Activated naive CD4-positive, alpha-beta T cell treated with anti-CD3 and anti-CD28 coated beads, Interleukin-2, amount 50 U/mL, for 24 hours (primary cell): Measurements from ENCODE around the gene KRTAP10-10.
"Not testable (repeated sequence)": the region's sequence is repeated elsewhere in the genome, so short reads cannot be mapped to it uniquely, and the experiment has no call there.

Source experiments
- H3K27ac Mint-ChIP-seq: one replicate; pipeline ENCODE4 v1.8.0; 2021; ENCODE audit warnings: mild to moderate bottlenecking, mixed read lengths
- H3K27me3 Mint-ChIP-seq: one replicate; pipeline ENCODE4 v1.8.0; 2021; ENCODE audit warnings: mixed read lengths
- H3K36me3 Mint-ChIP-seq: one replicate; pipeline ENCODE4 v1.8.0; 2021; ENCODE audit warnings: mixed read lengths
- H3K4me1 Mint-ChIP-seq: one replicate; pipeline ENCODE4 v1.8.0; 2021; ENCODE audit warnings: mixed read lengths
- H3K4me3 Mint-ChIP-seq: one replicate; pipeline ENCODE4 v1.8.0; 2021; ENCODE audit warnings: mild to moderate bottlenecking, mixed read lengths
- H3K9me3 Mint-ChIP-seq: one replicate; pipeline ENCODE4 v1.8.0; 2021; ENCODE audit warnings: mixed read lengths

The KRTAP10-10 gene, protein sequence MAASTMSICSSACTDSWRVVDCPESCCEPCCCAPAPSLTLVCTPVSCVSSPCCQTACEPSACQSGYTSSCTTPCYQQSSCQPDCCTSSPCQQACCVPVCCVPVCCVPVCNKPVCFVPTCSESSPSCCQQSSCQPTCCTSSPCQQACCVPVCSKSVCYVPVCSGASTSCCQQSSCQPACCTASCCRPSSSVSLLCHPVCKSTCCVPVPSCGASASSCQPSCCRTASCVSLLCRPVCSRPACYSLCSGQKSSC

GRCh38 chr21:44637018-44637850 is at the start of gene KRTAP10-10:
KRTAP10-10 (plus strand) TSS chr21:44637356; CDS start chr21:44637418, 62 bp downstream.
- Mint-ChIP-seq H3K27me3 (no peaks in the 10 kb centered on the region), H3K27ac (peak within 1 kb of the TSS; percentile 76), H3K36me3 (peaks cover 5% of the 10 kb centered on the region)

GRCh38 chr21:44589094-44589493 is 48.1 kb upstream of the KRTAP10-10 start:
- no peaks in the 10 kb centered on the region for H3K9me3 Mint-ChIP-seq
- no peaks in the 10 kb centered on the region for H3K27me3 Mint-ChIP-seq
- H3K4me3 Mint-ChIP-seq = no peak overlapping the region
- H3K36me3 Mint-ChIP-seq = no peaks in the 10 kb centered on the region
- H3K27ac Mint-ChIP-seq = no peak overlapping the region
- peaks cover 11% of the 10 kb centered on the region for H3K4me1 Mint-ChIP-seq

More at GRCh38 chr21:44637018-44637850, at the start of gene KRTAP10-10:
- Mint-ChIP-seq H3K4me3 (no peak within 1 kb of the TSS), H3K4me1 (no peaks in the 10 kb centered on the region), H3K9me3 (peaks cover 29% of the 10 kb centered on the region)

- no peak overlapping the region for H3K4me3 Mint-ChIP-seq
- H3K27me3 Mint-ChIP-seq = no peaks in the 10 kb centered on the region
- H3K27ac Mint-ChIP-seq = no peak overlapping the region
- peaks cover 6% of the 10 kb centered on the region for H3K4me1 Mint-ChIP-seq
- no peaks in the 10 kb centered on the region for H3K36me3 Mint-ChIP-seq
- no peaks in the 10 kb centered on the region for H3K9me3 Mint-ChIP-seq
Measured at GRCh38 chr21:44589586-44590305, 47.4 kb upstream of the KRTAP10-10 start.

DNA sequence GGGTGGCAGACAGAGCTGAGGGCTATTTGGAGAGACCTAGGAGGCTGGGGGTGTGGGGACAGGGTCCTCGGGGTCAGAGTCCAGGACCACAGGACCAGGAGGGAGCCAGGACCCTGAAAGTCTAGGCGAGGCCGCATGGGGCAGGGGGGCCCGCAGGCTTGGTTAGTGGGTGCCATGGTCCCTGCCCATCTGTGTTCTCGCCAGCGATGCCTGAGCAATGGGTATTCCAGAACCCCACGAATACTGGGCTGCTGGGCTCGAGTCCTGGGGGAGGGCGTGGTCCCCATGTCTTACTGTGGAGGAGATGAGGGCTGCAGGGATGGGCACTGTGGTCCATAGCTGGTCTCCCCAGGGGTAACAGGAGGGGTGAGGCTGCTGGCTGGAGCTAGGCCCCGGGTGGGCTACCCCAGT is 46.8 kb upstream of the KRTAP10-10 start:
- Mint-ChIP-seq H3K9me3 (no peaks in the 10 kb centered on the region), H3K4me3 (no peak overlapping the region), H3K4me1 (peaks cover 7% of the 10 kb centered on the region), H3K36me3 (no peaks in the 10 kb centered on the region), H3K27ac (no peak overlapping the region), H3K27me3 (no peaks in the 10 kb centered on the region)

- not testable (repeated sequence) for H3K4me3 Mint-ChIP-seq, H3K27me3 Mint-ChIP-seq, H3K9me3 Mint-ChIP-seq, H3K36me3 Mint-ChIP-seq, H3K4me1 Mint-ChIP-seq, H3K27ac Mint-ChIP-seq
Measured at GRCh38 chr21:44590897-44591800, 46.0 kb upstream of the KRTAP10-10 start.

GRCh38 chr21:44591801-44592130 is 45.4 kb upstream of the KRTAP10-10 start:
- not testable (repeated sequence) for H3K27ac Mint-ChIP-seq, H3K27me3 Mint-ChIP-seq, H3K4me3 Mint-ChIP-seq, H3K36me3 Mint-ChIP-seq, H3K9me3 Mint-ChIP-seq, H3K4me1 Mint-ChIP-seq

GRCh38 chr21:44592446-44593311 is 44.5 kb upstream of the KRTAP10-10 start, which contains the start of gene KRTAP10-6:
KRTAP10-6 (minus strand) TSS chr21:44592505; CDS start chr21:44592484, 21 bp downstream.
- H3K9me3 Mint-ChIP-seq = no peaks in the 10 kb centered on the region
- peaks cover 3% of the 10 kb centered on the region for H3K4me1 Mint-ChIP-seq
- no peaks in the 10 kb centered on the region for H3K36me3 Mint-ChIP-seq
- no peak within 1 kb of the TSS for H3K4me3 Mint-ChIP-seq
- H3K27ac Mint-ChIP-seq = no peak within 1 kb of the TSS
- H3K27me3 Mint-ChIP-seq = no peaks in the 10 kb centered on the region

DNA sequence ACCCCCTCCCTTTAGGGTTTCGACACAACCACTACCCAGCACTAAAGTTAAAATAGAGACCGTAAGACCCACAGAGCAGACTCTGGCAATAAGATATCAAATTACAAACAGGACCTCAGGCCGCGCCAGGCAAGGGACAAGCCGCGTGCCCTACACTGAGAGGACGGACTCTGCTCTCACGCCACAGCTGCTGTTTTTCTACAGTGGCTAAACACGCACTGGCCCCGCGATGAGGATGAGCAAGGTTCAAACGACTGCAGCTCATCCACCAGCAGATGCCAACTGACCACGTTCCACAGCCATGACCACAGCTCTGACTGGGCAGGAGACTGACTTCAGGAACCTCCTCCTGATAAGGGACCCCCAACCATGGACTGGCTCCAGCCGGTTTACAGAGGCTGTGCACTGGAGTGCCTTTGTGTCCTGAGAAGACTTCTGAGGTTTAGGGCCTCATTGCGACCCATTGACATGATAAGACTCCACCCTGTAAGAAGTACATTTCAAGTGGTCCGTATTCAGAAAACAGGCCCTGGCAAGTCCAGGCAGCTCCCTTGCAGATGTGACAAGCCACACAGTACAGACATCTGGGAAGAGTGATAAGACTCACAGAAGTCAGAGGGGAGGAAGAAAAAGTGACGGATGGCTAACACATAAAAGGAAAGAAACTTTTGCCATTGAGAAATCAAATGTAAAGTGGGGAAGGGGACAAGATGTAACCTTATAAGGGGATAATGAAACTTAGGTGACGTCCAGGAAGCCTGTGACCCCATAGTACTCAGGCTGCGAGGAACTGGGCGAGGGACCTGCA is 43.4 kb upstream of the KRTAP10-10 start:
- Mint-ChIP-seq H3K27me3 (no peaks in the 10 kb centered on the region), H3K4me1 (peaks cover 3% of the 10 kb centered on the region), H3K4me3 (no peak overlapping the region), H3K9me3 (no peaks in the 10 kb centered on the region), H3K36me3 (peaks cover 1% of the 10 kb centered on the region), H3K27ac (peak overlapping the region; percentile 61)

GRCh38 chr21:44594406-44594916 is 42.7 kb upstream of the KRTAP10-10 start:
- Mint-ChIP-seq H3K27ac (no peak overlapping the region), H3K36me3 (peaks cover 1% of the 10 kb centered on the region), H3K9me3 (no peaks in the 10 kb centered on the region), H3K4me1 (peaks cover 3% of the 10 kb centered on the region), H3K27me3 (no peaks in the 10 kb centered on the region), H3K4me3 (no peak overlapping the region)

- Mint-ChIP-seq H3K36me3 (peaks cover 1% of the 10 kb centered on the region), H3K4me3 (no peak overlapping the region), H3K27ac (no peak overlapping the region), H3K4me1 (peaks cover 3% of the 10 kb centered on the region), H3K27me3 (no peaks in the 10 kb centered on the region), H3K9me3 (no peaks in the 10 kb centered on the region)
Measured at GRCh38 chr21:44595524-44595923, 41.6 kb upstream of the KRTAP10-10 start.

DNA sequence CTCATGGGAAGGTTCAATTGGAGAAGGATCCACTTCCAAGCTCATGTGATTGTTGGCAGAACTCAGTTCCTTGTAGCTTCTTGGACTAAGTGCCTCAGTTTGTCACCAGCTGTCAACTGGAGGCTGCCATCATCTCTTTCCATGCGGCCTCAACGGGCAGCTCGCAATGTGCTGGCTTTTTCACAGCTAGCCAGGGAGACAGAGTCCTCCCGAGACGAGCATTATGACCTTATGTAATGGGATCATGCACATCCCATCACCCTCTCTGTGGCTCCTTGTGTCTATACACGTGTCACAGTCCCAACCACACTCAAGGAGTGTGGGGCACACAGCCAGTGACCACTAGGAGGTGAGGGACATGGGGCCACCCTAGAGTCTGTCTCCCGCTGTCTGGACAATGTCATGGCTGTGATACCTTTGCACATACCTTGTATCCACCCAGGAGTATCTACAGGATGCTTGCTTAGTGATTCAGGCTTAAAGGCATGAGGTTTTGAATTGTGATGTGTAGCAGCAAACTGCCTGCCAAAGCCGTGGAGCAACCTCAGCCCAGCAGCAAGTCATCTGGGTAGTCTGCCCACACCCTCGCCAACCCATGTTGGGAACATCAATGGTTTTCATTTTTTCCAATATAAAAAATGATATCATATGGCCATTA is 41.0 kb upstream of the KRTAP10-10 start:
- H3K4me3 Mint-ChIP-seq = no peak overlapping the region
- H3K4me1 Mint-ChIP-seq = peaks cover 3% of the 10 kb centered on the region
- H3K9me3 Mint-ChIP-seq = no peaks in the 10 kb centered on the region
- no peak overlapping the region for H3K27ac Mint-ChIP-seq
- H3K36me3 Mint-ChIP-seq = peaks cover 1% of the 10 kb centered on the region
- no peaks in the 10 kb centered on the region for H3K27me3 Mint-ChIP-seq

GRCh38 chr21:44598061-44598460 is 39.1 kb upstream of the KRTAP10-10 start:
- no peaks in the 10 kb centered on the region for H3K9me3 Mint-ChIP-seq
- H3K36me3 Mint-ChIP-seq = peaks cover 1% of the 10 kb centered on the region
- H3K27me3 Mint-ChIP-seq = no peaks in the 10 kb centered on the region
- H3K27ac Mint-ChIP-seq = no peak overlapping the region
- H3K4me1 Mint-ChIP-seq = peaks cover 3% of the 10 kb centered on the region
- no peak overlapping the region for H3K4me3 Mint-ChIP-seq
